ENCODE data around the gene FAM8A1.

FAM8A1 gene

GRCh38 chr6:17601386-17601703, 1.2 kb downstream of the FAM8A1 start:
- DNase-seq (ENCODE audit: low read depth), result no peak

- DNase-seq (ENCODE audit: low read depth), result no peak
Observed at GRCh38 chr6:17602888-17603287, 2.8 kb downstream of the FAM8A1 start.

GRCh38 chr6:17606606-17607005, 6.5 kb downstream of the FAM8A1 start:
- DNase-seq (ENCODE audit: low read depth), result no peak

- DNase-seq (ENCODE audit: low read depth), result no peak
Observed at GRCh38 chr6:17610835-17611234, 10.7 kb downstream of the FAM8A1 start.

- DNase-seq (ENCODE audit: low read depth), result no peak
Observed at GRCh38 chr6:17612048-17612447, 11.9 kb downstream of the FAM8A1 start.

- DNase-seq (ENCODE audit: low read depth), result no peak
Observed at GRCh38 chr6:17615794-17616193, 15.7 kb downstream of the FAM8A1 start.

- no peak for DNase-seq (ENCODE audit: low read depth)
Observed at GRCh38 chr6:17621003-17621402, 20.9 kb downstream of the FAM8A1 start.

- no peak for DNase-seq (ENCODE audit: low read depth)
Observed at GRCh38 chr6:17622144-17622543, 22.0 kb downstream of the FAM8A1 start.

GRCh38 chr6:17624396-17624795, 24.3 kb downstream of the FAM8A1 start:
- DNase-seq (ENCODE audit: low read depth), result no peak

- no peak for DNase-seq (ENCODE audit: low read depth)
Observed at GRCh38 chr6:17628873-17629272, 28.8 kb downstream of the FAM8A1 start.

- DNase-seq (ENCODE audit: low read depth), result no peak
Observed at GRCh38 chr6:17629824-17630510, 29.9 kb downstream of the FAM8A1 start.

GRCh38 chr6:17630511-17631073, 30.5 kb downstream of the FAM8A1 start:
- no peak for DNase-seq (ENCODE audit: low read depth)

- no peak for DNase-seq (ENCODE audit: low read depth)
Observed at GRCh38 chr6:17632934-17633333, 32.8 kb downstream of the FAM8A1 start.

GRCh38 chr6:17633465-17634188, 33.5 kb downstream of the FAM8A1 start:
- peak; percentile 5 for DNase-seq (ENCODE audit: low read depth)

GRCh38 chr6:17635568-17635967, 35.5 kb downstream of the FAM8A1 start:
- no peak for DNase-seq (ENCODE audit: low read depth)

GRCh38 chr6:17638212-17638715, 38.2 kb downstream of the FAM8A1 start:
- no peak for DNase-seq (ENCODE audit: low read depth)

GRCh38 chr6:17640477-17640917, 40.4 kb downstream of the FAM8A1 start:
- DNase-seq (ENCODE audit: low read depth), result no peak

- no peak for DNase-seq (ENCODE audit: low read depth)
Observed at GRCh38 chr6:17648745-17649144, 48.6 kb downstream of the FAM8A1 start.

GRCh38 chr6:17650656-17651309, 50.7 kb downstream of the FAM8A1 start:
- DNase-seq (ENCODE audit: low read depth), result no peak

GRCh38 chr6:17653198-17653882, 53.2 kb downstream of the FAM8A1 start:
- DNase-seq (ENCODE audit: low read depth), result no peak

GRCh38 chr6:17656092-17656491, 56.0 kb downstream of the FAM8A1 start:
- no peak for DNase-seq (ENCODE audit: low read depth)

- DNase-seq (ENCODE audit: low read depth), result no peak
Observed at GRCh38 chr6:17656644-17657043, 56.5 kb downstream of the FAM8A1 start.

Measured in activated gamma-delta T cell treated with anti-CD3 and anti-CD28 coated beads, Interleukin-2, amount 50 U/mL, for 16 hours (primary cell).